ENCODE results near the gene SEC23A. TPM values are rescaled to one million over a fixed set of nuclear protein-coding genes. Genes with fewer than 3 reads are reported as not detected.

SEC23A gene
- total and polyA plus RNA-seq, 2 donors (not counting 3 experiments of a cell fraction or from before 2014, with no cell fraction given): 78.3 to 155 TPM

DNA sequence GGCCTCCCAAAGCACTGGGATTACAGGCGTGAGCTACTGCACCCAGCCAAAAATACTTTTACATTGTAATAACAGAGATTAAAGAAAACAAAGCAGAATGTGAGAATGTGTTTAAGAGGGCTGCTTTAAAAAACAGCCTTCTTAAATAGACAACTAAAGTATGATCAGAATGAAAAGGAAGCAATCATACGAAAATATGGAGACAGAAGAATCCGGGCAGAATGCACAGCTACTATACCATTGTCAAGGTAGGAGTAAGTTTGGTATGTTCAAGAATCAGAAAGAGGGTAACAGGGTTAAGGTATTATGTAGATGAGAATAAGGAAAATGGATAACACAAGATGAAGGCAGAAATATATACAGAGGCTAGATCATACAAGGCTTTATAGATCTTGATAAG, 8.5 kb downstream of the SEC23A start:
- ChIA-PET CTCF (no interaction called here), POLR2A (no interaction called here)
- dilution Hi-C loops (cut with MboI; ENCODE audit: extremely low pct_ligation_motif_present, low sequenced_read_pairs): no loop called here
- H3K27ac ChIP-seq (ENCODE audit: insufficient read depth, low read depth, low read length): no peak overlapping the region
- no TSS peak for BruUV-seq (replicated peaks)
- no peak overlapping the region for H3K9ac ChIP-seq (replicated peaks; ENCODE audit: extremely low read depth, insufficient read depth, low read length)
- no peak for TF ChIP-seq GATA2 (IDR thresholded peaks at IDR 0.05; ENCODE audit: insufficient read depth, insufficient read length, low read depth, low read length)
- TF ChIP-seq POLR2A (IDR thresholded peaks at IDR 0.05; ENCODE audit: low read depth, low read length): no peak
- no peak for TF ChIP-seq POLR2AphosphoS5 (IDR thresholded peaks at IDR 0.05; ENCODE audit: insufficient read depth, low read depth, low read length)
- no peak for TF ChIP-seq MYC (IDR thresholded peaks at IDR 0.05; ENCODE audit: low read depth, low read length)
- TF ChIP-seq, protein P1, sequence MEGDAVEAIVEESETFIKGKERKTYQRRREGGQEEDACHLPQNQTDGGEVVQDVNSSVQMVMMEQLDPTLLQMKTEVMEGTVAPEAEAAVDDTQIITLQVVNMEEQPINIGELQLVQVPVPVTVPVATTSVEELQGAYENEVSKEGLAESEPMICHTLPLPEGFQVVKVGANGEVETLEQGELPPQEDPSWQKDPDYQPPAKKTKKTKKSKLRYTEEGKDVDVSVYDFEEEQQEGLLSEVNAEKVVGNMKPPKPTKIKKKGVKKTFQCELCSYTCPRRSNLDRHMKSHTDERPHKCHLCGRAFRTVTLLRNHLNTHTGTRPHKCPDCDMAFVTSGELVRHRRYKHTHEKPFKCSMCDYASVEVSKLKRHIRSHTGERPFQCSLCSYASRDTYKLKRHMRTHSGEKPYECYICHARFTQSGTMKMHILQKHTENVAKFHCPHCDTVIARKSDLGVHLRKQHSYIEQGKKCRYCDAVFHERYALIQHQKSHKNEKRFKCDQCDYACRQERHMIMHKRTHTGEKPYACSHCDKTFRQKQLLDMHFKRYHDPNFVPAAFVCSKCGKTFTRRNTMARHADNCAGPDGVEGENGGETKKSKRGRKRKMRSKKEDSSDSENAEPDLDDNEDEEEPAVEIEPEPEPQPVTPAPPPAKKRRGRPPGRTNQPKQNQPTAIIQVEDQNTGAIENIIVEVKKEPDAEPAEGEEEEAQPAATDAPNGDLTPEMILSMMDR (IDR thresholded peaks at IDR 0.05; ENCODE audit: extremely low read depth in 1 of 2, insufficient read depth in 1 of 2, low read depth in 1 of 2, low read length in 2 of 2): no peak
- TF ChIP-seq, protein P2, sequence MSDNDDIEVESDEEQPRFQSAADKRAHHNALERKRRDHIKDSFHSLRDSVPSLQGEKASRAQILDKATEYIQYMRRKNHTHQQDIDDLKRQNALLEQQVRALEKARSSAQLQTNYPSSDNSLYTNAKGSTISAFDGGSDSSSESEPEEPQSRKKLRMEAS (IDR thresholded peaks at IDR 0.05; ENCODE audit: insufficient read depth, insufficient read length): no peak
- no peak for TF ChIP-seq JUN (IDR thresholded peaks at IDR 0.05; ENCODE audit: borderline replicate concordance, insufficient read depth, insufficient read length, low read depth)
- TF ChIP-seq EZH2 (IDR thresholded peaks at IDR 0.05; ENCODE audit: borderline replicate concordance, low read depth, low read length, severe bottlenecking): no peak
- TF ChIP-seq FOS (IDR thresholded peaks at IDR 0.05; ENCODE audit: borderline replicate concordance, insufficient read depth, low read length): no peak
- H3K4me3 ChIP-seq (replicated peaks in 1 of 3; ENCODE audit: insufficient read depth in 1 of 3, low read depth in 1 of 3, low read length in 3 of 3): no peak overlapping the region
- no peak overlapping the region for H3K4me2 ChIP-seq (ENCODE audit: insufficient read depth, low read length)
- DNase-seq (ENCODE audit: low read depth, low spot score) (no peak), FAIRE-seq (no peak)
- peaks cover 50% of the 10 kb centered on the region for H3K79me2 ChIP-seq (ENCODE audit: control insufficient read depth, insufficient read depth, low read length)
- no peak overlapping the region for H2AFZ ChIP-seq (ENCODE audit: low read depth, low read length)
- no peaks in the 10 kb centered on the region for H3K9me1 ChIP-seq (replicated peaks; ENCODE audit: control insufficient read depth, extremely low read depth, insufficient read depth, low read length)
- no peaks in the 10 kb centered on the region for H3K27me3 ChIP-seq (ENCODE audit: control insufficient read depth in 2 of 2, insufficient read depth in 2 of 2, low read length in 2 of 2)
- H3K36me3 ChIP-seq (ENCODE audit: control insufficient read depth in 2 of 2, extremely low read depth in 1 of 2, insufficient read depth in 2 of 2, low read length in 2 of 2): peaks cover 20 to 23% of the 10 kb centered on the region in 2 experiments
- no peaks in the 10 kb centered on the region for H3K9me3 ChIP-seq (replicated peaks; ENCODE audit: control insufficient read depth, insufficient read depth, low read length)
- intact Hi-C loops (cut with micrococcal nuclease): no loop called here
- H3K4me1 ChIP-seq (ENCODE audit: control insufficient read depth, extremely low read depth, insufficient read depth, low read length): peaks cover 11% of the 10 kb centered on the region
- H4K20me1 ChIP-seq (replicated peaks; ENCODE audit: control insufficient read depth, extremely low read depth, insufficient read depth, low read length): peaks cover 2% of the 10 kb centered on the region
